Epithelial cell of esophagus (primary cell): ENCODE data around the gene LEAP2.

Source experiments
- DNase-seq: peaks from one replicate; pipeline ENCODE4 v3.0.0; 2010; ENCODE audit warnings: low read depth
- H3K4me3 ChIP-seq: 2 replicates; pipeline ENCODE4 v1.5.1; 2011; ENCODE audit warnings: mild to moderate bottlenecking, low read length, control low read depth
- TF ChIP-seq, protein P1 (sequence below): IDR thresholded peaks from 2 replicates; pipeline ENCODE4 v1.5.1; 2011; ENCODE audit warnings: low read depth, mild to moderate bottlenecking, low read length, control low read depth, inconsistent platforms; ENCODE audit not compliant: insufficient read depth; ENCODE audit errors: missing control alignments

LEAP2 gene

DNA sequence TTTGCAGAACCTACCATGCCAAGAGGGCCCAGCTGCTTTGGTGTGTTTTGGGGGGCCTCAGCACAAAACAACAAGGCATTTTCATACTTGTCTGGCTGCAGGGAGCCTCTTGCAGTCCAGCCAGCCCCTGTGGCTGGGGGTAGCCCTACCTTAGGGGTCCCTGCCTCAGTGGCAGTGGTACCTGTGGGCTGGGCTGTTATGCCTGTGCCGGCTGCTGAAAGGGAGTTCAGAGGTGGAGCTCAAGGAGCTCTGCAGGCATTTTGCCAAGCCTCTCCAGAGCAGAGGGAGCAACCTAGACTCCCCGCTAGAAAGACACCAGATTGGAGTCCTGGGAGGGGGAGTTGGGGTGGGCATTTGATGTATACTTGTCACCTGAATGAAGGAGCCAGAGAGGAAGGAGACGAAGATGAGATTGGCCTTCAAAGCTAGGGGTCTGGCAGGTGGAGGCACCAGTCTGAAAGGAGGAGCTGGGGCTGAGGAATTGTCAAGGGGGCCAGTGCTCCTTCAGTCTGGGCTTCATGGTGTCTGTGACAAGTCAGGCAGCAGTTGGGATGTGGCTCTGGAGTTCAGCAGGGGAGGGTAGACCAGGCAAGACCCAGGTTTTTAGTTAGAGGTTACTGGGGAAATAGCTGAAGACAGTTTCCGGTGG, 44.5 kb upstream of the LEAP2 start:
- H3K4me3 ChIP-seq, result no peak overlapping the region
- TF ChIP-seq, protein P1, sequence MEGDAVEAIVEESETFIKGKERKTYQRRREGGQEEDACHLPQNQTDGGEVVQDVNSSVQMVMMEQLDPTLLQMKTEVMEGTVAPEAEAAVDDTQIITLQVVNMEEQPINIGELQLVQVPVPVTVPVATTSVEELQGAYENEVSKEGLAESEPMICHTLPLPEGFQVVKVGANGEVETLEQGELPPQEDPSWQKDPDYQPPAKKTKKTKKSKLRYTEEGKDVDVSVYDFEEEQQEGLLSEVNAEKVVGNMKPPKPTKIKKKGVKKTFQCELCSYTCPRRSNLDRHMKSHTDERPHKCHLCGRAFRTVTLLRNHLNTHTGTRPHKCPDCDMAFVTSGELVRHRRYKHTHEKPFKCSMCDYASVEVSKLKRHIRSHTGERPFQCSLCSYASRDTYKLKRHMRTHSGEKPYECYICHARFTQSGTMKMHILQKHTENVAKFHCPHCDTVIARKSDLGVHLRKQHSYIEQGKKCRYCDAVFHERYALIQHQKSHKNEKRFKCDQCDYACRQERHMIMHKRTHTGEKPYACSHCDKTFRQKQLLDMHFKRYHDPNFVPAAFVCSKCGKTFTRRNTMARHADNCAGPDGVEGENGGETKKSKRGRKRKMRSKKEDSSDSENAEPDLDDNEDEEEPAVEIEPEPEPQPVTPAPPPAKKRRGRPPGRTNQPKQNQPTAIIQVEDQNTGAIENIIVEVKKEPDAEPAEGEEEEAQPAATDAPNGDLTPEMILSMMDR, result no peak
- DNase-seq, result no peak

DNA sequence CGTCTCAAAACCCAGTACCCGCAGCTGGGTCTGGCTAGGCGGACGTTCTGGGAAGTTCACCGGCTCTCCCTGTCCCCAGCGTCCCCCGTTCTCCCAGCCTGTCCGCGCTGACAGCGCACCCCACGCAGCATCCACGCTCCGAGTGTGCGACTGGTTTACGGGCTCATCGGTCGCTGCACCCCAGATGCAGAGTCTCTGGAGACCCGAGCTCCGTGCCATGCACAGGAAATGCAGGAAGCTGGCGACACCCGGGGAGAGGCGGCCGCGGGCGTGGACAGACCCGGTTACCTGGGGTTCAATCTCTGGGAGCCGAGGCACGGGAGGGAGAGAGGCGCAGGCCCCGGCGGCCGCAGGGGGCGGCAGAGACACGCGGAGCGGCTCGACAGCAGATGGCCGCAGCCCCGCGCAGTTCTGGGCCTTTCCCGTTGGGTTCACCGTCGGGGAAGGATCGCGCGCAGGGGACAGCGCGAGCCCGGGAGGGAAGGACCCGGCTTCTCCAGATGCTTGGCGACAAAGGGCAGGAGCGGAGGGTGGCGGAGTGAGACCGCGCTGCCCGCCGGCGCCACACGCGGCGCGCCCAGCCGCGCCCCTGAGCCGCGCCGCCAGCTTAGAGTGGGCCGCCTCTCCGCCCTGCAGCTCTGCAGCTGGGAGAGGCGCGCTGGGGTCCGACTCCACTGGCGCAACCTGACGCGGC, 43.6 kb upstream of the LEAP2 start:
- peak overlapping the region; percentile 48 for H3K4me3 ChIP-seq
- TF ChIP-seq, protein P1, result peak; percentile 65
- peak; percentile 71 for DNase-seq

DNA sequence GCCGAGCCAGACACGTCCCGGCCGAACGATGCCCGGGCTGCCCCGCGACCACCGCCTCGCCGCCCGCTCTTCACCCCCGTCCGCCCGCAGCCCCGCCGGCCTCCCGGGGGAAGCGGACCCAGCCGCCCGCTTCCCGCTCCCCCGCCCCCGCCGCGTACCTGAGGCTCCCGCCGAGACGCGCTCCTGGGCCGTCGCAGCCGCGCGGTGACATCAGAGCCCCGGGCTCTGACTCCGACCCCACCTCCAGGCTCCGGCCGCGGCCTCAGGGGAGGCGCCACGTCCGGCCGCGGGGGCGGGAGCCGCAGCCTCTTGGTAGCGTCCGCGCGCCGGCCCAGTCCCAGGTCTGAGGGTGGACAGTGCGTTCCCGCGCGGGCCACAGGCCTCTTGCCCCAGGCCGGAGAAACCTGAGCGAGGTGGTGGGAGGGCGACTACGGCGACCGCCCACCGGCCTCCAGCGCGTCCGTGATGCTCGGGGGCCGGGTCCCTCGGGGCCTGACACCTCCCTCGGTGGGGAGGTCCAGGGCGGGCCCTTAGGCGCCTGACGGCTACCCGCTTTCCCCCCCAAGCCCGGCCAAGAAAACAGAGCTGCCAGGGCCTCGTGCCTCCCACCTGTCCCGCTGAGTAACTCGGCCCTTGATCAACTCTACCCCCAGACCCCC, 42.9 kb upstream of the LEAP2 start, which contains the start of gene SHROOM1:
Gene SHROOM1, minus strand, starts transcription at position 212 of the 659 bp plus-strand sequence. CDS start 4,507 bp downstream, outside the sequence.
- TF ChIP-seq, protein P1, result no peak
- peak; percentile 35 for DNase-seq
- peak within 1 kb of the TSS; percentile 48 for H3K4me3 ChIP-seq

DNA sequence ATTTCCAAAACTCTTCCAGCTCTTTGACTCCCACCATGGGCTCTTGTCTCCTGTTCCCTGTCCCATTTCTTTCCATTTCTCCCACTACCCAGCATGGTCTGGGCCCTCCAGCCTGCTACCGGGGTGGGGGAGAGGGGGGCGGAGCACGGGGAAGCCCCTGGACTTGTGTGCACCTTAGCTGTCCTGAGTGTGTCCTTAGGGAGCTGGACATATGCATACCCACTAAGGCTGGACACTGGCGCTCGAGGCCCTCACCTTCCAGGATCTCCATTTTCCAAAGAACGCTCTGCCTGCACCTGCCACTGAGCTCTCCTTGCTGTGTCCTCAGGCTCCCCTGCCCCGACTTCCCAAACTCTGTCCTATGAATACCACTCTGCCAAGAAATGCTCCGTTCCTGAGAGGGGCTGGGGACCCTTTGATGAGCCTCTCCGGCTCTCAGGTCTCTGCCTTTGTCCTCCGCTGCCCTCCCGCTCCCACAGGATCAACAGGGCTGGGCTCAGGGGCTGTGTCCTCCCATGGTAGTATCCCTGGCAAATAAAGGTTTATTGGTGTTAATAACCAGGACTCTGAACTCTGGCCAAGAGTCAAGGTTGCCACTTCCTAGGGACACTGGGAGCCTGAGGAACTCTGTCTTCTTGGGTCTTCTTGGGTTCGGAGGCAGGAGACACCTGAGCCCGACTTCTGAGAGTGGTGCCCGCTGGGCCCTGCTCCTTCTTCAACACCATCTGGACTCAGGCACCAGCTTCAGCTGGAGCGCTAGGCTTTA, 42.2 kb upstream of the LEAP2 start:
- no peak for DNase-seq
- no peak overlapping the region for H3K4me3 ChIP-seq
- TF ChIP-seq, protein P1, result no peak

DNA sequence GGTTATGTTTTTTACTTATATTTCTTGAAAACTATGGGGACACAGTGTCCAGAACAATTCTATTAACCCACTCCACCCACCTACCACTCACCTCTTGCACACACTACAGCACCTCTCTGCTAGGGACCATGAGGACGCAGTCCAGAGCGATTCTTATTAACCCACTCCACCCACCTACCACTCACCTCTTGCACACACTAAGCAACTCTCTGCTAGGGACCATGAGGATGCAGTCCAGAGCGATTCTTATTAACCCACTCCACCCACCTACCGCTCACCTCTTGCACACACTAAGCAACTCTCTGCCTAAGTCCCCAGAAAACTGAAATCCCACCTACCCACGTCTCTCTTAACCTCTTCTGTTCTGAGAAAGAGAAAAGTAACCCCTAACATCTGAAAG, 40.9 kb upstream of the LEAP2 start:
- H3K4me3 ChIP-seq, result no peak overlapping the region
- no peak for DNase-seq
- TF ChIP-seq, protein P1, result no peak

DNA sequence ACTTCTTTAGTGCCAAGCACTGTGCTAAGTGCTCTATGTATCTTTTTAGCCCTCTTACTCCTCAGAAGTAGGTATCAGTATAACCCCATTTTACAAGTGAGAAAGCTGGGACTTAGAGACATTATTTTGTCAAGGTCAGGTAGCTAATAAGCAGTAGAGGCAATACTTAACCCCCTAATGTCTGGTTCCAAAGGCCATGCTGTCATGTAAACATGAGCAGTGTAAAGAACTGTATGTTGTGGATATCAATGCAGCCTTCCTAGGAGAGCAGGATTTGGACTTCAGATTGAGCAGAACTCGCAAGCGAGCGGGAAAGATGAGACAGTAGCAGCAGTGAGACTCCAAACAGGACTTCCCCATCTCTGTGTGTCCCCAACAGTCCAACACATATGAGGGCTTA, 39.4 kb upstream of the LEAP2 start:
- no peak for DNase-seq
- TF ChIP-seq, protein P1, result no peak
- H3K4me3 ChIP-seq, result no peak overlapping the region
